GM19395 (cell line): ENCODE measurements around the gene TBC1D22B.
"Not testable (repeated sequence)": the region's sequence is repeated elsewhere in the genome, so short reads cannot be mapped to it uniquely, and the experiment has no call there.

Experiments
- ATAC-seq: cut with Tn5 transposase; IDR thresholded peaks from one replicate; pipeline ENCODE4 v1.9.1; 2021; ENCODE audit warnings: mild to moderate bottlenecking, moderate library complexity; ENCODE audit not compliant: unreplicated experiment

TBC1D22B gene

DNA sequence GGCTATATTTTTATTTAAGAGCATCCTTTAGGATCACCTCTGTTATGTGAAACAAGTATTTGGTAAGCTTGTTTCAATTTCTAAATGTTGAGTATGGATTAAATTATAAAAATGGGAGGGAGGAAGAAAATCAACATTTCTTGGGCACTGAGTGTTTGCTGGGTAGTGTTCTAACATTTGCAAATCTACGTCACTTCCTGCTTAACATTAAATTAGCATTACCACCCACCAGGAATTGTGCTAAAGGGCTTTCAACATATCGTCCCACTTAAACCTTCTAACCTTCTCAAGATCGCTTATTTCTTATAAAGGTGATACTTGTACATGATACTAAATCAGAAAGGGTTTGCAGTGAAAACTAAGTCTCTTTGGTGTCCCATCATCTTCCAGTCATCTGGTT, 8.3 kb downstream of the TBC1D22B start:
- ATAC-seq = no peak

- ATAC-seq = no peak
Observed at GRCh38 chr6:37269105-37269504, 11.5 kb downstream of the TBC1D22B start.

- no peak for ATAC-seq
Observed at GRCh38 chr6:37272834-37273566, 15.4 kb downstream of the TBC1D22B start.

GRCh38 chr6:37273690-37274089, 16.1 kb downstream of the TBC1D22B start:
- ATAC-seq = no peak

DNA sequence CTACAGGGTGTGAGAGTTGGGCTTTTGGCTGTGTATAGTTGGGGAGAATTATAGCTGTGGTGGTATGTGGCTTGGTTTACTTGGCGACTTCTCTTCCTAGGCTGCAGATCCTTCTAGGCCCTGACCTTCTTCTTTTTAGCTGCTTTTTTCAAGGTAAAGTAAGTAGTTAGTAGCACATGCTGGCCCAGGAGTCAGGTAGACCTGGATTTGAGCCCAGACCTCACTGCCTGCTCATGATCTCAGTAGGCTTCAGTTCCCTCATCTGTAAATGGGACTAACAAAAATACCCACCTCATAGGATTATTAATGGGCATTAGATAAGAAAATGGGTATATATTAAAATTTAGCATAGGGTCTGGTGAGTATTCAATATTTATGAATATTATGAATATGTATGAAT, 17.8 kb downstream of the TBC1D22B start:
- ATAC-seq = no peak

DNA sequence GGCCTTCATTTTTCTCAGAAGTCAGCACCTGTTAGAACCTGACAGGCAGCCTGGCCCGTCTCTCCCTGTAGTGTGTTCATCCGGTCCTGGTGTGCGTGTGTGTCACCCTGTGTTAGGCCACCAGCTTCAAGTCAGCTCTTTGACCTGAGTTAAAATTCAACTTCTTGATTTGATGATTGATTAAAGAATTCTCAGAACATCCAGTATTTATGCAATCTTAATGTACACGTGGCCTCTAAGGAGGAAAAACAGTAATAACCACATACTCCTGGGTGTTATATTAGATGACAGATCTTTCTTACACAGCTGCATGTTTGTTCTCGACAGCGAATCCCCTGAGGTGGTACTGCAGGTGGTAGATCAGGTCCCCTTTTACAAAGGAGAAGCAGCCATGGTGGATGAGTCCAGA, 19.4 kb downstream of the TBC1D22B start:
- ATAC-seq = peak; percentile 76

GRCh38 chr6:37279366-37280134, 22.0 kb downstream of the TBC1D22B start:
- no peak for ATAC-seq

GRCh38 chr6:37280162-37280887, 22.8 kb downstream of the TBC1D22B start:
- no peak for ATAC-seq

DNA sequence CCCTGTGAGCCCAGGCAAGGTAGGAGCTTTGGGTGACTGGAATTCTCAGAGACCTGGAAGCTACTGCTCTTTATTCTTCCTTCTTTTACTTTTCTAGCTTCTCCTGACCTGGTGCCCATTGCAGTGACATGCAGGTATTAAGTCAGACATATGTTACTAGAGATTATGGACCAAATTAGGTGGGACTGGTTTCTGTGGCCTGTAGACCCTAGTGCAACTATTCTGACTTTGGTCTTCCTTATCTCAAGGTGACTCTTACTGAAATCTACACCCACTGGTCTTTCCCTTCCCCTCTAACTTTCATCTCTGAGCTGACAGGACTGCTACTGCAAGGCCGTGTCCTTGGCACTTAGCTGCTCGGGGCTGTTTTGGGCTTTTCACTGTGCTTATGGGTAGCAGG, 24.8 kb downstream of the TBC1D22B start:
- ATAC-seq = no peak

DNA sequence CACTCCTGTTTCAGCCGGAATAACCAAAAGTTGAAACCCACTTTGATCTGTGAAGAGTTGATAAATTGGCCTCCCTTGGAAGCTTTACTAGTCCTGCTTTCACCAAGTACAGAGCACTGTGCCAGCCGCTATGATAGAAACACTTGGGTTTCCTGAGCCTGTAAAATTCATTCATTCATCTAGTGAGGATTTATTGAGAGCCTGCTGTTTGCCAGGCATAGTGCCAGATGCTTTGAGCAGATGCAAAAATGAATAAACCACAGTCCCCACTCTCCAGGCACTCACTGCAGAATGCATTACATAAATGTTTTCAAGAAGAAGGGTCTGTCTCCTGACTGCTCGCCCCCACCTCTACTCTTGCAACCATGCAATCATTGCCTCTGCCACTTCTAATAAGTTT, 25.7 kb downstream of the TBC1D22B start:
- ATAC-seq = no peak

GRCh38 chr6:37283671-37284151, 26.1 kb downstream of the TBC1D22B start:
- ATAC-seq = no peak

DNA sequence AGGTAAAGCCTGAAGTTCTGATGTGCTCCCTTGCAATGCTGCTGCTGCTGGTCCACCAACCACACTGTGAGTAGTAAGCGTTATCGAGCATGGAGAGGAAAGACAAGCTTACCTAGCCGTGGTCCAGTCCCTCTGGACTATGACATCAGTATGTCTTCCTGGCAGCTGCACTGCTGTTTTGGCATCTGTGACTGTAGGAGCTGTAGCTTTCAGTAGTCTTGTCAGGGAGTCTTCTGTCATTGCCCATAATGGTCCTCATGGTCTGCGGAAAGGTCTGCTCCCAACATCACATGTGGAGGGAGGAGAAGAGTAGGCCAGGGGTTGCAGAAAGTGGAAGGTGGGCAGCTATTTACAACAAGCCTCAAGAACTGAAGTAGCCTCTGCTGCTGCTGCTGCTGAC, 27.2 kb downstream of the TBC1D22B start:
- no peak for ATAC-seq

DNA sequence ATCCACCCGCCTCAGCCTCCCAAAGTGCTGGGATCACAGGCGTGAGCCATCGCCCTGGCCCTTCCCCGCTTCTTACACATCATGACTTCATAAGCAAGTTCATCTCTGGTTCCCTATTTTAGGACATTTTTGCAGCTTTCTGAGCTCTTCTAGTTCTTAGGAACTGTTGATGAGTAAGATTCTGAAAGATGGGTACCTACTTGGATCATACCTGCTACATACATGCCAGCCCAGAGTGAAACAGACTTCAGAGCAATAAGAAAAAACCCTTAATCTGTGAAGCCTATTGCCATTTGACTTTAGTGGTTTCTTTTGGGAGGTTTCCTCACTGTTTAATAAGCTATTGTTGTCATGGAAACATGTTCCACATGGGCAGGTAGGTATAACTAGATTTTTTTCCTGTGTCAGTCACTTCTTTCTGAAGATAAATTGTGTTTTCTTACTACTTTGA, 28.3 kb downstream of the TBC1D22B start:
- no peak for ATAC-seq

DNA sequence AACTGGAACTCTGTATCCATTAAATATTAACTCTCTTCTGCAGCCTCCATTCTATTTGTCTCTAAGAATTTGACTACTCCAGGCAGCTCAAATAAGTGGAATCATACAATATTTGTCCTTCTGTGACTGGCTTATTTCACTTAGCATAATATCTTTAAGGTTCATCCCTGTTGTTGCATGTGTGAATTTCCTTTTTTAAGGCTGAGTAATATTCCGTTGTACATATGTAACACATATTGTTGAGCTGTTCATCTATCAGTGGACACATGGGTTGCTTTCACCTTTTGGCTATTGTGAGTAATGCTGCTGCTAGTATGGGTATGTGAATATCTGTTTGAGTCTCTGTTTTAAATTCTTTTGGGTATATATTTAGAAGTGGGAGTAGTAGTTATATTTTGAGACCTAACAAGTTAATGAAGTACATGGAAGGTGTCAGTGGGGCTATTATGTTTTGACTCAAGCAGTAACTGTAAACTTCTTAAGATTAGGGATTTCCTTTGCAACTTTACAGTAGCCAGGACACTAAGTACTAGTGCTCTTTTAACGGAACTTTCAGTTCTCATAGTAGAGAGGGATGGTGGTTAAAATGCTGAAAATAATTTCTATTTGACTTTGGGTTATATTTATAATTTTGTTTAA, 30.1 kb downstream of the TBC1D22B start:
- no peak for ATAC-seq

- no peak for ATAC-seq
Observed at GRCh38 chr6:37288247-37288646, 30.7 kb downstream of the TBC1D22B start.

DNA sequence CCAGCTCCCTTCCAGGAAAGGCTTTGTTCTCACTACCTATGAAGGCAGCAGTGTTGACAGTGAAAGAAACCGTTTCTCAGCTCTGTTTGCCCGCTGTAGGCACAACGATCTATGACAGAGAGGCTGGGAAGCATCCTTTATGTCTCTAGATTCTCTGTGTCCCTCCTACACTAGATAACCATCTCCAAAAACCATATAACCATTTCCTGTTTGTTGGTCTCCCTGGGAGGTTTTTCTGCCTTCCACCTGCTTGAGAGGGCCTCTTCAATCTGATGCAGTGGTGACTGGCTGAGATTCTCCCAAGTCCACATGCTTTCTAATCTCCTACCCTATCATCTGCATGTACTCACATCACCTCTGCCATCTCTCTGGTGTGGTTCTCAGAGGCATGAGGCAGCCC, 32.4 kb downstream of the TBC1D22B start:
- no peak for ATAC-seq

DNA sequence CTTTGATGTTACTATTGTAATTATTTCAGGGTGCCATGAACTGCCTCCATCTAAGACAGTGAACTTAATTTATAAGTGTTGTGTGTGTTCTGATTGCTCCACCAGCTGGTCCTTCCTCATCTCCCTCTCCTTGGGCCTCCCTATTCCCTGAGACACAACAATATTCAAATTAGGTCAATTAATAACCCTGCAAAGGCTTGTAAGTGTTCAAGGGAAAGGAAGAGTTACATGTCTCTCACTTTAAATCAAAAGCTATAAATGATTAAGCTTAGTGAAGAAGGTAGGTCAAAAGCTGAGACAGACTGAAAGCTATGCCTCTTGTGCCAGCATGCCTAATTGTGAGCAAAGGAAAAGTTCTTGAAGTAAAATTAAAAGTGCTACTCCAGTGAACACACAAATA, 35.9 kb downstream of the TBC1D22B start:
- ATAC-seq = no peak

GRCh38 chr6:37297637-37298036, 40.1 kb downstream of the TBC1D22B start:
- not testable (repeated sequence) for ATAC-seq

DNA sequence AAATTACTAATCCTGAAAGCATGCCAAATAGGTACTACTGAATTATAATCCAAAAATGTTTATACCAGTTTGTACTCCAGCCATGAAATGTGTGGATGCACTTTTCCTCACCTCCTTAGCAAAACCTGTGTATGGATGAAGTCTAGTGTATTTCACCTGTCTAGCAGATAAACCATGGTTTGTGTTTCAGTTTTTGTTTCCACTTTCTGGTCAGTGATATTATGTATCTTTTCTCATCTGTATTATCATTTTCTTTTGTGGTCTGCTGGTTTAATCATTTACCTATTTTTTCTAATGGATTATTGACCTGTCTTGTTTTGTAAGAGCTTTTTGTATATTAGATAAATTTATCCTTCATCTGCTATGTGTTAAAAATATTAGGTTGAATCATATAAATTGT, 41.4 kb downstream of the TBC1D22B start:
- ATAC-seq = peak; percentile 62

DNA sequence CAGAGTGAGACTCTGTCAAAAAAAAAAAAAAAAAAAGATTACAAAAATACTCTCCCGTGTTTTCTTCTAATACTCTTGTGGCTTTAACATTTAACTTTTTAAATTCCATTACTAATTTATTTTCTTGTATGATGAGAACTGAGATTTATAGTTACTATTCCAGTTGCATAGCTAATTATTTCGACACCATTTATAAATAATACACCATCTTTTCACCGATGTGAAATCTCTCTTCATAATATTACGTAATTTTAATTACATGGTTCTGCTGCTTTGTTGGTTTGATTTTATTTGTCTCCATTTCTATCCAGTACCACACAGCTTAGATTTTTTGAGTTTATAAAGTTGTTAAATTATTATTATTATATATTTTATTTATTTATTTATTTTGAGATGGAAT, 42.4 kb downstream of the TBC1D22B start:
- no peak for ATAC-seq

- ATAC-seq = no peak
Observed at GRCh38 chr6:37302086-37302686, 44.6 kb downstream of the TBC1D22B start.
